ENCODE results near the gene KCNH2. TPM values are rescaled to one million over a fixed set of nuclear protein-coding genes. Genes with fewer than 3 reads are reported as not detected.

Gene KCNH2
- total and polyA plus RNA-seq, 2 of the 13 experiments (the other 11 are each of a cell fraction or from before 2014, with no cell fraction given) = 0.09 to 0.11 TPM

- H3K4me2 ChIP-seq (ENCODE audit: low read depth, low read length) = no peak overlapping the region
- H3K27me3 ChIP-seq (ENCODE audit: control insufficient read depth in 1 of 2, insufficient read depth in 2 of 2, low read length in 2 of 2) = peaks cover 14 to 42% of the 10 kb centered on the region in 2 experiments
- H3K79me2 ChIP-seq (ENCODE audit: insufficient read depth, low read length) = no peaks in the 10 kb centered on the region
- in situ Hi-C loops (cut with HindIII; ENCODE audit: extremely low pct_ligation_motif_present, low pct_unique_long_range_greater_than_20kb) = no loop called here
- intact Hi-C loops (cut with micrococcal nuclease; ENCODE audit: unreplicated experiment) = no loop called here
- no peaks in the 10 kb centered on the region for H3K9me3 ChIP-seq (ENCODE audit: low read length)
- no peak for DNase-seq (ENCODE audit: low spot score)
- ChIA-PET POLR2A (no interaction called here), CTCF (ENCODE audit: low intra/inter-chr PET ratio, low total read pairs) (no interaction called here)
- H3K36me3 ChIP-seq (replicated peaks in 1 of 2; ENCODE audit: control insufficient read depth in 1 of 2, insufficient read depth in 2 of 2, low read length in 2 of 2) = no peaks in the 10 kb centered on the region
- no peak for ATAC-seq
- H2AFZ ChIP-seq (ENCODE audit: low read length) = no peak overlapping the region
- no peak for FAIRE-seq
- 79% methylated on average over 17 of the region's 28 CpGs for WGBS (ENCODE audit: low lambda C conversion rate)
- TF ChIP-seq ZSCAN20 (CRISPR knock-in tag; IDR thresholded peaks at IDR 0.05; ENCODE audit: borderline replicate concordance) (no peak), ZNF362 (CRISPR knock-in tag; IDR thresholded peaks at IDR 0.05; ENCODE audit: borderline replicate concordance) (no peak), NFIB (CRISPR knock-in tag; IDR thresholded peaks at IDR 0.05; ENCODE audit: borderline replicate concordance) (no peak), SSRP1 (CRISPR knock-in tag; IDR thresholded peaks at IDR 0.05) (no peak), BCL6 (CRISPR knock-in tag; IDR thresholded peaks at IDR 0.05) (no peak), ZNF652 (CRISPR knock-in tag; IDR thresholded peaks at IDR 0.05; ENCODE audit: borderline replicate concordance, low read depth) (no peak), MEF2D (CRISPR knock-in tag; IDR thresholded peaks at IDR 0.05) (no peak), ZMYM4 (CRISPR knock-in tag; IDR thresholded peaks at IDR 0.05) (no peak), GFI1 (CRISPR knock-in tag; IDR thresholded peaks at IDR 0.05; ENCODE audit: borderline replicate concordance) (no peak), TFAP4 (IDR thresholded peaks at IDR 0.05; ENCODE audit: borderline replicate concordance, low read depth) (no peak), ZBTB44 (CRISPR knock-in tag; IDR thresholded peaks at IDR 0.05) (no peak)
- H4K20me1 ChIP-seq (ENCODE audit: insufficient read depth, low read length) = no peaks in the 10 kb centered on the region
- H3K9ac ChIP-seq (ENCODE audit: insufficient read depth, low read depth, low read length) = no peak overlapping the region
- H3K4me1 ChIP-seq (ENCODE audit: insufficient read depth, low read length) = no peaks in the 10 kb centered on the region
- BruUV-seq (replicated peaks) = no TSS peak
- no peak overlapping the region for H3K27ac ChIP-seq (ENCODE audit: extremely low read length, insufficient read depth, low read length)
- no peak overlapping the region for H3K4me3 ChIP-seq (replicated peaks in 1 of 3; ENCODE audit: insufficient read depth in 1 of 3, low read depth in 2 of 3, low read length in 3 of 3)
Measured at GRCh38 chr7:150951521-150951920, 26.6 kb downstream of the KCNH2 start.

All from HepG2 (cell line).